ENCODE results near the gene ACTR1A. TPM values are rescaled to one million over a fixed set of nuclear protein-coding genes. Genes with fewer than 3 reads are reported as not detected.
"Not testable (repeated sequence)": the region's sequence is repeated elsewhere in the genome, so short reads cannot be mapped to it uniquely, and the experiment has no call there.

The ACTR1A gene
- total RNA-seq, 1 experiment from 2014 or later, result 79.3 TPM

GRCh38 chr10:102465466-102465865 is 37.0 kb downstream of the ACTR1A start:
- in situ Hi-C loops (cut with HindIII; ENCODE audit: low pct_unique_long_range_greater_than_20kb, low sequenced_read_pairs), result no loop called here
- no peak for DNase-seq (ENCODE audit: low read depth)

- DNase-seq (ENCODE audit: low read depth), result no peak
- in situ Hi-C loops (cut with HindIII; ENCODE audit: low pct_unique_long_range_greater_than_20kb, low sequenced_read_pairs), result no loop called here
These were observed 38.5 kb downstream of the ACTR1A start for GRCh38 chr10:102463983-102464382.

GRCh38 chr10:102462512-102463054 is 39.9 kb downstream of the ACTR1A start:
- no peak for DNase-seq (ENCODE audit: low read depth)
- in situ Hi-C loops (cut with HindIII; ENCODE audit: low pct_unique_long_range_greater_than_20kb, low sequenced_read_pairs), result no loop called here

- in situ Hi-C loops (cut with HindIII; ENCODE audit: low pct_unique_long_range_greater_than_20kb, low sequenced_read_pairs), result no loop called here
- peak; percentile 77 for DNase-seq (ENCODE audit: low read depth)
These were observed 41.1 kb downstream of the ACTR1A start for GRCh38 chr10:102461187-102462054.

GRCh38 chr10:102460836-102461186 is 41.7 kb downstream of the ACTR1A start:
- DNase-seq (ENCODE audit: low read depth), result no peak
- in situ Hi-C loops (cut with HindIII; ENCODE audit: low pct_unique_long_range_greater_than_20kb, low sequenced_read_pairs), result no loop called here

GRCh38 chr10:102458656-102459055 is 43.9 kb downstream of the ACTR1A start:
- in situ Hi-C loops (cut with HindIII; ENCODE audit: low pct_unique_long_range_greater_than_20kb, low sequenced_read_pairs), result no loop called here
- DNase-seq (ENCODE audit: low read depth), result no peak

- in situ Hi-C loops (cut with HindIII; ENCODE audit: low pct_unique_long_range_greater_than_20kb, low sequenced_read_pairs), result no loop called here
- DNase-seq (ENCODE audit: low read depth), result no peak
These were observed 44.8 kb downstream of the ACTR1A start for GRCh38 chr10:102457591-102458150.

GRCh38 chr10:102455893-102456471 is 46.5 kb downstream of the ACTR1A start:
- peak; percentile 51 for DNase-seq (ENCODE audit: low read depth)
- in situ Hi-C loops (cut with HindIII; ENCODE audit: low pct_unique_long_range_greater_than_20kb, low sequenced_read_pairs), result no loop called here

GRCh38 chr10:102454662-102455487 is 47.6 kb downstream of the ACTR1A start:
- DNase-seq (ENCODE audit: low read depth); in situ Hi-C loops (cut with HindIII; ENCODE audit: low pct_unique_long_range_greater_than_20kb, low sequenced_read_pairs): not testable (repeated sequence)

GRCh38 chr10:102453502-102453901 is 49.0 kb downstream of the ACTR1A start:
- in situ Hi-C loops (cut with HindIII; ENCODE audit: low pct_unique_long_range_greater_than_20kb, low sequenced_read_pairs), result no loop called here
- DNase-seq (ENCODE audit: low read depth), result peak; percentile 14

GRCh38 chr10:102452672-102453340 is 49.7 kb downstream of the ACTR1A start:
- in situ Hi-C loops (cut with HindIII; ENCODE audit: low pct_unique_long_range_greater_than_20kb, low sequenced_read_pairs), result no loop called here
- DNase-seq (ENCODE audit: low read depth), result peak; percentile 51

- in situ Hi-C loops (cut with HindIII; ENCODE audit: low pct_unique_long_range_greater_than_20kb, low sequenced_read_pairs), result no loop called here
- no peak for DNase-seq (ENCODE audit: low read depth)
These were observed 51.2 kb downstream of the ACTR1A start, which contains the start of gene C10orf95 for GRCh38 chr10:102451105-102451969. Gene C10orf95 (minus strand): TSS chr10:102451543. CDS start chr10:102451093, 450 bp downstream.

- DNase-seq (ENCODE audit: low read depth), result peak; percentile 89
- in situ Hi-C loops (cut with HindIII; ENCODE audit: low pct_unique_long_range_greater_than_20kb, low sequenced_read_pairs), result no loop called here
These were observed 52.0 kb downstream of the ACTR1A start for GRCh38 chr10:102450374-102451104.

- DNase-seq (ENCODE audit: low read depth), result no peak
- in situ Hi-C loops (cut with HindIII; ENCODE audit: low pct_unique_long_range_greater_than_20kb, low sequenced_read_pairs), result no loop called here
These were observed 52.5 kb downstream of the ACTR1A start for GRCh38 chr10:102450124-102450373.

- peak; percentile 74 for DNase-seq (ENCODE audit: low read depth)
- in situ Hi-C loops (cut with HindIII; ENCODE audit: low pct_unique_long_range_greater_than_20kb, low sequenced_read_pairs), result no loop called here
These were observed 53.0 kb downstream of the ACTR1A start for GRCh38 chr10:102449321-102450123.

GRCh38 chr10:102444851-102445250 is 57.7 kb downstream of the ACTR1A start:
- in situ Hi-C loops (cut with HindIII; ENCODE audit: low pct_unique_long_range_greater_than_20kb, low sequenced_read_pairs), result no loop called here
- no peak for DNase-seq (ENCODE audit: low read depth)

Data from Caki2 (cell line).